ENCODE measurements around the gene ST6GAL1.

Gene ST6GAL1

DNA sequence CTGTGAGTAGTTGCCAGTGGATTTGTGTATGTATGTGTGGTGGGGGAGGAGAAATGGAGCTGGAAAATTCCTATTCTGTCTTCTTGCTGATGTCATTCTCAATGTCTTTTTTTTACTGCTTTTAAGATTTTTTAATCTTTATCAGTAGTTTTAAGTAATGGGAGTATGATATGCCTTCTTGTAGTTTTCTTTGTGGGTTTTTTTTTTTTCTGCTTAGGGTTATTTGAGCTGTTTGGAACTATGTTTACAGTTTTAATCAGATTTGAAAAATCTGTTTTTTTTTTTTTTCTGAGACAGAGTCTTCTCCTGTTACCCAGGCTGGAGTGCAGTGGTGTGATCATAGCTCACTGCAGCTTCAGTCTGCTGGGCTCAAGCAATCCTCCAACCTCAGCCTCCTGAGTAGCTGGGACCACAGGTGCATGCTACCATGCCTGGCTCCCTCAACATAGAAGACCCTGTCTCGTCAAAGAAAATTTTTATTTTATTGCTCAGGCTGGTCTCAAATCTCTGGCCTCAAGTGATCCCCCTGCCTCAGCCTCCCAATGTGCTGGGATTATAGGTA is 171.8 kb downstream of the ST6GAL1 start:
- in situ Hi-C loops (cut with MboI; ENCODE audit: low sequenced_read_pairs): no loop called here

DNA sequence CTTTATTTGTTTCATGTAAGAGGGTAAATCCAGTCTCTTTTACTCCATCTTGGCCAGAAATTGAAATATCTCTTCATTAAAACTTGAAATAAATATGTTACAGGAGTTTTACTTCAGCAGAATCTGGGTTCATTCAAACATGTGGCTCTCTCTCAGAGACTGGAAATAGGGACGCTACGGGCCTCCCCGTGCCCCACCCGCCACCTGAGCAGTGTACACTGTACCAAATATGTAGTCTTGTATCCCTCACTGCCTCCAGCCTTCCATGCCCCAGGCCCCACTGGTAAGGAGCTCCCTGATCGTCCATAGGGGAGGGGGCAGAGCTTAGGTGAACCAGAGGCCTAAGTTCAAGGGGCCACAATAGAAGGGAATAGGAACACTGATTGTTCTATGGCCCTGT is 172.9 kb downstream of the ST6GAL1 start:
- in situ Hi-C loops (cut with MboI; ENCODE audit: low sequenced_read_pairs): no loop called here

DNA sequence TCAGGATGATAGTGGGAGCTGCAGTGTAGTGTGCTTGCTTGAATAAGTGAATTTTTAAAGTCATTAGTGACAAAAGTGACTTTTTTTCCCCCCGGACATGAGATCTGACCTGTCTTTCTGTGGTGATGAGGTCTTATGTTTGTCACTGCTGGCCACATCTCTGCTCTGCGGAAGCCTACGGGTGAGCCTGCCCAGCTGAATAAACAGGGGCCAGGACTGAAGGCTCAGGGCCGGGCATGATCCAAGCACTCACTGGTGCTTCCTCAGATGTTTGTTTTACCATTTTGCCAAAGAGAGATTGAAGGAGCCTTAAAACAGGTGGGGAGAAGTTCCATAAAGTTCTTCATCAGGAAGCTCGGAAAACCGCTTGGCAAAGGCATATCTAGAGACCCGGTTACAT is 174.0 kb downstream of the ST6GAL1 start:
- in situ Hi-C loops (cut with MboI; ENCODE audit: low sequenced_read_pairs): no loop called here

DNA sequence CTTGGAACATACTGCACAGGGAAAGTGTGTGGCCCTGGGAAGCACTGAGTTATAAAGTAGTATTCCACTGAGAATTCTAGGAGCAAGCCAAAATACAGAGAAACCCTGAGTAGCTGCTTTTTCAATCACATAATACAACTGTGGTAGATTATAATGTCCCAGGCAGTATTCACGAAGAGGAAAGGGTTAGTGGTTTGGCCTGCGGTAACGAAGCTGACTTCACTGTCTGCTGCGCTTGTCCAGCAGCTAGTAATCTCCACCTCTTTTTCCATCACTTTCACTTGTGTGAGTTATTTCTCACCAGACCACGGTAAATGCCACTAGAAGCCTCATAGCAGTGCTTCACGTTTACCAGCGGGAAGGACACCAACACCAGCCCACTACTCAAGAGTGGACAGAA is 174.6 kb downstream of the ST6GAL1 start:
- in situ Hi-C loops (cut with MboI; ENCODE audit: low sequenced_read_pairs): no loop called here

DNA sequence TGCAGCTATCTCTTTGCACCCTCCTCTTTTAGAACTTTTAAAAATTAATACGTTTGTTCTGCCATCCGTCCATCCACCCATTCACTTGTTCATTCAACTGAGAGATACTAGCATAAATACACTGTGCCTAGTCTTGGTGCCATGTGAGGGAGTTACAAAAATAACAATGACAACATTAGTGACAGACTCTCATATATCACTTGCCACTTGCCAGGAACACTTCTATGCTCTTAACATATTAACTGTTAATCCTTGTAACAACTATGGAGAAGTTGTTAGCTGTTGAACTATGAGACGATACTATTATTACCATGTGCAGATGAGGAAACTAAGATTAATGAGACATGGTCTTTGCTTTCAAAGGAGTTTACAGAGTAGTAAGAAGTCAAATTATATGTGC is 175.4 kb downstream of the ST6GAL1 start:
- in situ Hi-C loops (cut with MboI; ENCODE audit: low sequenced_read_pairs): no loop called here

DNA sequence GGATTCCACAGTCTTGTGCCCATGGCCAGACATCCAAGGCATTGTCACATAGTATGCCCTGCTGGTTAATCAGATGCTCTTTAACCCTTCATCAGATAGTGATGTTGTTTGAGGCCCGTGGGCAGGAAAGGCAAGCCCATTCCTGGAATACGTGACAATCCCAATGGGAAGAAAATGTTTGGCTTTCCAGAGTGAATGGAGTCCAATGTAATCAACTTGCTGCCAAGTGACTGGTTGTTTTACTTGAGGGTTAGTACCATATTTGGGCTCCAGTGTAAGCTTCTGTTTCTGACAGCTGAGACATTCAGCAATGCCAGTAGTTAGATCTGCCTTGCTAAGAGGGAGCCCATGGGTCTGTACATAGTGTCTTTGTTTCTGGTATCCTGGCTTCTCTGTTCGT is 177.7 kb downstream of the ST6GAL1 start:
- in situ Hi-C loops (cut with MboI; ENCODE audit: low sequenced_read_pairs): no loop called here

DNA sequence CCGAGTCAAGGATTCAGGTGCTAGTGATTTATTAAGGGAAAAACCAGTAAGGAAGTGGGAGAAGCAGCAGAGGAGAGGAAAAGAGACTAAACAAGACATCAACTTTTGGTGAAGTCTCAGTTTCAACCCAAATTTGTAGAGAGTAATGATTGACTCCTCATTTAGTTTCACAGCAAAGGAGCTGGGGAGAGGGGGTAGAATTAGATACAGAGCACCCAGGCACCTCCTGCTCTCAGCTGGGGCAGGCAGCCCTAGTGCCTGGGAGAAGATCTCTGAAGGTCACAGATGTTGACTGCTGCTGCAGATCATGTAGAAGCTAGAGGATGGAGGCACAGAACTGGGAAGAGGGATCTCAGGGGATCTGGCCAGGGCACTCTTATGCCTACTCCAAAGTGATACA is 179.8 kb downstream of the ST6GAL1 start:
- in situ Hi-C loops (cut with MboI; ENCODE audit: low sequenced_read_pairs): no loop called here

DNA sequence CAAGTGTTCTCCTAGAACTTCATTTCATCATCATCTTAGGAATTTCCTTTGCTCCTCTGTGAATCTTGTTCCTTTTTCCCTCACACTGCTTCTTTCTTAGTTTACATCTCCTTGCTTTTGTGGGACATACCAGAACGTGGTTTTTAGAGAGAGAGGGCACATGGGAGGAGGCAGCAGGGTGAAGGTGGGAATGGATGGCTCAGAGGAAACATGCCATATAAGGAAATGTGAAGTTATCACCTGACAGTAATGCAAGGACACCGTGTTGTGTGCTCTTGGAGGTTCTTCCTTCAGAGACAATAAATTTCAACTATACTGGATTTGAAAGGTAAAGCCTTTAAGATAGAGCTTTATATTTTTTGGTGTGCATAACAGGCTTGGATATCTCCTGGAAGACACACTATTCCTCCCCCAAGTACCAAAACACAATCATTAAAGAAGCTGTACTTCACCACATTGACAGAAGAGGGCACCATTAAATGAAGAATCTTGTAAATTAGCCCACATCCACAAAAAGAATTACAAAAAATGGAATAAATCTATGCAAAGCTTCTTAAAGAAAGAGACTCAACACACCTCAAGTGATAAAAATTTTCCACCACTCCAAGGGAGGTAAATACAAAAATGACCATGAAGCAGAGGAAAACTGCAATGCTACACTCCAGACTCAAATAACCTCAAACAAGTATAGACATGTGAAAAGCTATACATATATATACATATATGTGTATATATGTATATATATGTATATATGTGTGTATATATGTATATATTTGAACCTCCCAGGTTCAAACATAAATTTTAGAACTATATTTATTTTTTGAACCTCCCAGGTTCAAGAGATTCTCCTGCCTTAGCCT is 182.8 kb downstream of the ST6GAL1 start:
- in situ Hi-C loops (cut with MboI; ENCODE audit: low sequenced_read_pairs): no loop called here

DNA sequence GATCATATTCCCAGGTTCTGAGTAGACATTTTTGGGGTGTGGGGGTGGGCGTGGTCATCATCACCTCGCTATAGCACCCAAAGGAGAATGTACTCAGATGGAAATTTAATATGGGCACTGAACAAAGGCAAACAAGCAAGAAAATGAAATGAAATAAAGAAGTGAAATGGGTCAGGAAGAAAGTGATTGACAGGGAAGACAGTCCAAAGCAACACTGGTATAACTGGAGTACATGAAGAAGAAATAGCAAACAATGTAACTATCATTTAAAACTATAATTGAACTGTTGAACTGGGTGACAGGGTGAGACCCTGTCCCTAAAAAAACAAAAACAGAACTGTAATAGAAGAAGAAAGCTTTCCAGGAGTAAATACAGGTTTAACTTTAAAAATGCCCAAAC is 184.2 kb downstream of the ST6GAL1 start:
- in situ Hi-C loops (cut with MboI; ENCODE audit: low sequenced_read_pairs): no loop called here

DNA sequence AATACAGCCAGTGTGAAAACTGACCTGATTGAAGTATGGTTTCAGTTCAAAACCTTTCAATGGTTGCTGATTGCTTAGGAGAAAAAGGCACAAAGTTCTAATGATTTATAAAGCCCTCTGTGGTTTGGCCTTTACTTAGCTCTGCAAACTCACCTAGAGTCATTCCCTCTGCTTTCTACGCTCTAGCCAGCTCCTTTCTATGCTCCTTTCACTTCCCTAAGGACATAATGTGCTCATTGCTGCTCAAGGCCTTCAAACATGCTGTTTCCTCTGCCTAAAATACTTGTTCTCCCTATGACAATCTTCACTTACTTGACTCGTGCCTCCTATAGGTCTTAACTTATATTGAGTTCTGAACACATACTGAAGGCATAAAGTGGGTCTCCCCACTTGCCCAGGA is 190.0 kb downstream of the ST6GAL1 start:
- in situ Hi-C loops (cut with MboI; ENCODE audit: low sequenced_read_pairs): no loop called here

DNA sequence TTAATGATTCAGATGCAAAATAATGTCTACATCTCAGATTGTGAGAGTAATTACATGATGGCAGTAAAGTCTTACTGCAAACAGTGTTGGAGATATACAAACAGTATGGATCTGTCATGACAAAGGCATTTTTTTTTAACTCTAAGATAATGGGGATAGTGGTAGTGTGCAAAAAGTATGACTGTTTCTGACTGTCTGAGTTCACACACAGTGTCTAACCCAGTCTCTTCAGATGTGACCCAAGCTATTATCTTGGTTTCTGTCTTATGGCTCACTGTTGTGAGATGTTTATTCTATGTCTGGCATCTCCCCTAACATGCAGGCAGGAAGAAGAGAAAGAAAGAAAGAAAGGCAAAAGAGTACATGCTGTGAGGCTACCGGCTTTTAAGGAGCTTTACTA is 191.9 kb downstream of the ST6GAL1 start:
- in situ Hi-C loops (cut with MboI; ENCODE audit: low sequenced_read_pairs): no loop called here

DNA sequence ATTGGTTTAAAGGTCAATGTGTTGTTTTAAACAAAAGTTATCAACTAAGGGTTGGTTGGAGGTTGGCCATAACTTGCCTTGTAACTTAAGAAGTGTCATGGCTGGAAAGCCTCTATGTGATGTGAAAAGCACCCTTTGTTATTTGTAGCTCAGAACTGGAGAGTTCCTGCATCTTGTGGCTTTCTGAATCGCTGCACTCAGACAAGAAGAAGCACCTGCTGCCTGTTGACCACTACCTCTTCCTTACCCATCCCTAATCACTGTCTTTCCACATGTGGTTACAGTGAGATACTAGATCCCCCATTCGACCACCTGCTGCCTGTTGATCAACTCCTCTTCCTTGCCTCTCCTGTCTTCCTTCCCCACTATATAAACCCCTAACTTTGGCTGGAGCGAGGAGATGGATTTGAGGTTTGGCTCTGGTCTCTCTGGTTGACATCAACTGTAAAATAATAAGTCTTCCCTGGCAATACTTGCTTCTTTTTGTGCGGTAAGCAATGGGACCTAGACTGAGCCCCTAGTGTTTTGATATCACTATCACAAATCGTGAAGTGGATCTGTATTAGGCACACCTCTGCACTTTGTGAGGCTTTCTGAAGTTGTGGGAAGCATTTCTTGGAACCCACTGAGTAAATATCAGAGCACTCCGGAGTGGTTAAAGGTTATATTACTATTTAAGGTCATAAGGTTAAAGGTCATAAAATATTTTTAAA is 195.1 kb downstream of the ST6GAL1 start:
- in situ Hi-C loops (cut with MboI; ENCODE audit: low sequenced_read_pairs): no loop called here
